ENCODE data around the gene NRXN3. TPM values are rescaled to one million over a fixed set of nuclear protein-coding genes. Genes with fewer than 3 reads are reported as not detected.

NRXN3 gene
- total RNA-seq, 1 donor from 2014 or later, result 0.07 TPM

DNA sequence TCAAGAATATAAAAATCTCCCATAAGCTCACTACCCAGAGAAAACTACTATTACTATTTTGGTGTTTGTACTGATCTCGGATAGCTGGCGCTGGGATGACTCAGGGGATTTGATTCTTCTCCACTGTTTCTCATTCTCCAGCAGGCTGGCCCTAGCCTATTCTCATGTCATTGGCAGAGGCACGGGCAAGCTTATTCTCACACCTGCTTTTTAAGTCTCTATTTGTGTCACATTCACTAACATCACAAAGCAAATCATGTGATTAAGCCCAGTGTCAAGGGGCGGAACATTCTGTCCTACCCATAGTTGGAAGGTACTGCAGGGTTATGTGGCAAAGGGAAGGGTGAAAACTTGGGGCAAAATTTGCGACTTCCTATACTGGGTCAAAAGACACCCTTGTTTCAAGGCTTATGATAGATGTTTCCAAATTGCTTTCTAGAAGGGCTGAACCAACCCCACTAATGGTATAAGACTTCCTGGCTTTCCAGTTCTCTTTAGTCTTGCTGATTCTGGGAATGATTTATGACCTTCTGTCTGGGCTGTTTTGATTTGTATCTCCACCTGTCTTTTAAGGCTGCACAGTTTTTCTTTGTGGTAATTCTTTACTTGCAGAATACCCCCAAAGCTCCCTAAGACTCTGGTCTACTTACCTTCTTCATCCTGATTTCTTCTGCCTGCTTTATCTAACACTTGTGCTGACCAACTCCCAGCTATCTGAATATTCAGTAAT lies 406.4 kb downstream of the NRXN3 start:
- no peak for DNase-seq (ENCODE audit: low read depth, low spot score)

DNA sequence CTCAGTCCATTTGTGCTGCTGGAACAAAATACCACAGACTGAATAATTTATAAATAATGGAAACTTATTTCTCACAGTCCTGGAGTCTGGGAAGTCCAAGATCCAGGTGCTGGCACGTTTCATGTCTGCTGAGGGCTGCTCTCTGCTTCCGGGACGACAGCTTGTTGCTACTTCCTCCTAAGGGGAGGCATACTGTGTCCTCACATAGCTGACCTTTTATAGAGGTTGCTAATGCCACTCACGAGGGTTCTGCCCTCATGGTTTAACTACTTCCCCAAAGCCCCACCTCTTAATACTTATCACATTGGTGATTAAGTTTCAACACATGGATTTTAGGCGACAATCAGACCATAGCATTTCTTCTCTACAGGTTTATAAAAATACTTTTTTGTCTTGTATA lies 411.1 kb downstream of the NRXN3 start:
- no peak for DNase-seq (ENCODE audit: low read depth, low spot score)

DNA sequence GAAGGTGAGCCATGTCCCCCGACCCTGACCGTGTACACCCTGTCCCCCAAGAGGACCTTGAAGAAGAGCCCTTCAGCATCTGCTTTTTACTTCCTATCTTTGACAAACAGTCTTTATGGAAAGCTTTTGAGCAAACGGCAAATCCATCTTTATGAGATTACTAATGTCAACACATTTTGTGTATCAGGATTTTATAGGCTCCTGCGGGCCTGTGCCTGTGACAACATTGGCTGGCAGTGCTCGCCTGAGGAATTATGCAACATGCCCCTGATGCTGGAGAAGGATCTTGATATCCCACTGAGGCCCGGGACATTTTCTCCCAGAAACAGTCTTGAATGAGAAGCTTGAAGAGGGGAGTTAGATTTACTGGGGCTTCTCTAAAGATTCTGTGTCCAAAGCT lies 416.5 kb downstream of the NRXN3 start:
- no peak for DNase-seq (ENCODE audit: low read depth, low spot score)

- no peak for DNase-seq (ENCODE audit: low read depth, low spot score)
Observed at GRCh38 chr14:78588906-78589305, 418.7 kb downstream of the NRXN3 start.

DNA sequence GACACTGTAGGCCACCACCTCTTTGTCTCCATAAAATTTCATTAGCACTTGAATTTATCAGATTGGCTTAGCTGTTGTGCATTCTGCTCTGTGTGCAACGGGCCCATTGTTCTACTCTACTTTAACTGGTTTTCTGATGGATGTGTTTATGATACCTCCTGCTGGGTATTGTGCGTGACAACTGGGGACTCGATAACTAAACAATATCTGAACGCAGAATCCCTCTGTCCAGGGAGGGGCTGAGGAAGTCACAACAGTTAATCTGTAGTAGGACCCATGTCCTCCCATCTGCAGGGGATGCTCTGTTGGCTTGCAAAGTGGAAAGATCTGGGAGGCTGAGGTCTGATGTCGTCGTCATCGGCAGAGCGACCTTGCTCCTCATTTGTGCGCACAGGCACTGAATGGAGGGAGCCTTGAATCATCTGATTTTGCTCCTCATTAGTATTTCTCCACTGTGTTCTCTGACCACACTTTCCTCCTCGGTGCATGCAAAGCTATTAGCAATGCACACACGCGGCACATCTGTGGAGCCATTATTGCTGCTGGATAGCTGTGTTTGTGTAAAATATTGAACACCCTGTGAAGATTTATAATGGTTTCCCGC lies 422.5 kb downstream of the NRXN3 start:
- no peak for DNase-seq (ENCODE audit: low read depth, low spot score)

DNA sequence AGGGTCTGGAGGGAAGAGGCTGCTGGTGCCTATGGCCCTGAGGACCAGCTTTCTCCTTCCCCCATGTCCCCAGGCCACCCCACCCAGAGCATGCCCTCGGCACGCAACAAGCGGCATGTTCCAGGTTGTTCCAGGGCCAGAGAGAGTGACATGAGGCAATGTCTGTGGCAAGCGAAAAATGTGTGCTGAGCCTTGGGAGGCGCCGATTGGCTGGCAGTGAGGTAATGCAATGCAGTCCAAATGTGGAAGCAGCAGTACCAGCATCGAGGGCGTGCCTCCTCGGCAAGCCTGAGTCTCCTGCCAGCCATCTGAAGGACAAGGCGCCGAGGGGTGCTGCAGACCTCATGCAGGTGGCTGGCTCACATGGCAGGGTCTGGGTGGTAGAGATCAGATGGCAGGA lies 423.8 kb downstream of the NRXN3 start:
- no peak for DNase-seq (ENCODE audit: low read depth, low spot score)

GRCh38 chr14:78595797-78596196 lies 425.6 kb downstream of the NRXN3 start:
- DNase-seq (ENCODE audit: low read depth, low spot score), result no peak

GRCh38 chr14:78598046-78598920 lies 428.1 kb downstream of the NRXN3 start:
- peak; percentile 7 for DNase-seq (ENCODE audit: low read depth, low spot score)

DNA sequence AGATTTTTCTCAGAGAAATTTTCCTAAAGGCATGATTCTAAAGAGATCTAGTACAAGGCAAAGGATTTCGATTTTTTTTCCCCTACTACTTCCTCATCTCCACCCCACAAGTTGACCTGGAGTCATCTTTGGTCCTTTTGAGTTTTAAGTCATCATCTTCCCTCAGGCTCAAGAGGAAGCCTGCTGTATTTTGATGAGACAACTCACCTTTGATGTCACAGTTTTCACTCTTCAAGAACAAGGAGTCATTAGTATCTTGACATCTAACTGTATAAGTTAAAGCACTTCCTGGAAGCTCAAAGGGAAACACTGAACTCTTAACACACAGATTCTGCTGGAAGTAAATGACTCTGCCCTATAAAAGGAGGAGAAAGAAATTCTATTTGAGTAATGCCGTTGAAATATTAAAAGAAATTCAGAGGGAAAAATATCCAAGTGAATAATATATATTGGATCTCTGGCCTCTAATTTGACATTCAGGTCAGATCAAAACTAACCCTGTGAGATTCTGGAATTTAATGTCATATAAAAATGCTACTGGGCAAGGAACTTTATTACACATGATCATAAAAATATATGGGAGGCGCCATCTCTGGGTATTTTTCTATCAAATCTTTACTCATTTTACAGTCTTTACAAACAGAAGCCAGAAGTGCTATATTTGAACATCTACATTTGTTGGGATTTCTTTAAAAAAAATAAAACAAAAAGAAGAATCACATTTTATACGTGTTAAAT lies 435.0 kb downstream of the NRXN3 start:
- DNase-seq (ENCODE audit: low read depth, low spot score), result no peak

DNA sequence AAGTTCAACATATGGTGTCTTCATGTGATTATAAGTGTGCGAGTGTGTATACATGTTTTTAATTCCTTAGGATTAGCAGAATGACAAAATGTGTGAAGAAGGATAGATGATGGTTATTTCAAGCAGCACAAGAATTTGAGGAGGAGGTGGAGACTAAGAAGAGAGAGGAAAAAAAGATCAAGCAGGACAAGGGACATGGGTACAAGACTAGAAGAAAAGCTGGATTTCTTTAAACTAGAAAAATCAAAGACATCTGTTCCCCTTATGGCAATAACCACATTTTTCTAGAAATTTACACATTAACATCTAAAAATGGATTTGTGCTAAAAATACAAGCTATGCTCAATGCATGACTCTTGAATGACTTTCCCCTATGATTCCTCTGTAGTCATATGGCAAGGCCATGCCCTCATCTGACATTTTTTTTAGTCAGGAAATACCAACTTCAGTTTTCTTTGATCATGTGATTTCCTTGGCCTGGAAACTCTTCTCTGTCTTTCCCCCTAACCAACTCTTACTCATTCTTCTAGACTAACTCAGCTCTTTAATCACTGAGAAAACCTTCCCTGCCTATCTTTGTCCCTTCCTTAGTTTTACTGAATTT lies 435.8 kb downstream of the NRXN3 start:
- DNase-seq (ENCODE audit: low read depth, low spot score), result peak; percentile 64

DNA sequence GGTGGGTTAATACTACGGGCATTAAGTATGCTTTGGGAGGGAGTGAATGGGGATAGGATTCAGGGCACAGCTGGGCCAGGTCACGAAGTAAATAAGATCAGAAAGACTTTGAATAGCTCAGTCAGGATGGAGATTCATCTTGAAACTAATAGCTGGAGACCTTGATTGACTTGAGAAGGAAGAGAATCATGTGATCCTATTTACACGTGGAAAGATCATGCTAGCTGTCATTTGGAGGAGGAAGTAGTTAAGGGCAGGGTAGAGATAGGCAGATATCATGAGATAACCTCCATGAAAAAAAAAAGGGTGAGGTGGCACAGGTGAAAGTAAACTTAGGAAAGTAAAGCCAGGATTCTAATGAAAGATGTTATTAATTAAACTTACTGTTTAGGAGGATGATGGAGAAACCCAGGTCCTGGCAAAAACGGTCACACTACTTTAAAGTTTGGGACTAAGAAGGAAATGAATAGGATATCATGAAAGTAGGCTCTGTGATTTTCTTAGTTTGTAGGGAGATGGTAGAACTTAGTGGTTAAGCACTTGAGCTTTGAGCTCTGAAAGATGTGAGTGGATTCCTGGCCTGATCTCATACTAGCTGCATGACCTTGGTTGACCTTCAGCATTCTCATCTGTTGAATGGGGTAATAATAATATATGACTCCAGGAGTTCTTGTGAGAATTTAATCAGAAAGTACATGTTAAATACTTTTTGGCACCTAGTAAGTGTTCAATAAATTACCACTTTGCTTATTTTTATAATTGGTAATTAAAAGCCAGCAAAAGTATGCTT lies 439.0 kb downstream of the NRXN3 start:
- no peak for DNase-seq (ENCODE audit: low read depth, low spot score)

- DNase-seq (ENCODE audit: low read depth, low spot score), result no peak
Observed at GRCh38 chr14:78610994-78611393, 440.8 kb downstream of the NRXN3 start.

GRCh38 chr14:78611796-78612571 lies 441.8 kb downstream of the NRXN3 start:
- DNase-seq (ENCODE audit: low read depth, low spot score), result no peak

- DNase-seq (ENCODE audit: low read depth, low spot score), result no peak
Observed at GRCh38 chr14:78612666-78613065, 442.5 kb downstream of the NRXN3 start.

DNA sequence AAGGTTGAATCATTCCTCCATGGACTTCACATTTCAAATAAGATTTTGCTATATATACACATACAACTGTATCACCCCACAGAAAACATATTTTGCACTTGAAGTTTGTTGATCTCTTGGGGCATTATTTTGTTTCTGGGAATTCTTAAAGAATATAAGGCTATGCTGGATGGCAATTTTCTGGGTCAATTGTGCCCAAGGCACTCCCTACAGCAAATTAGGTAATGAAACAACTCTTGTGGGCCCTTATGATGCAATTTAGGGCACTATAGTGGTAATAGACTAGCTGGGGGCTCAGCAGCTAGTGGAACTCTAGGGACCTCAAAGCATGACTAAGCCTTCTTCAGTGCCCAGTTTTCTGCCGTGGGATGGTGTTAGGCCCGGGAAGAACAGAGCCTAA lies 444.4 kb downstream of the NRXN3 start:
- no peak for DNase-seq (ENCODE audit: low read depth, low spot score)

DNA sequence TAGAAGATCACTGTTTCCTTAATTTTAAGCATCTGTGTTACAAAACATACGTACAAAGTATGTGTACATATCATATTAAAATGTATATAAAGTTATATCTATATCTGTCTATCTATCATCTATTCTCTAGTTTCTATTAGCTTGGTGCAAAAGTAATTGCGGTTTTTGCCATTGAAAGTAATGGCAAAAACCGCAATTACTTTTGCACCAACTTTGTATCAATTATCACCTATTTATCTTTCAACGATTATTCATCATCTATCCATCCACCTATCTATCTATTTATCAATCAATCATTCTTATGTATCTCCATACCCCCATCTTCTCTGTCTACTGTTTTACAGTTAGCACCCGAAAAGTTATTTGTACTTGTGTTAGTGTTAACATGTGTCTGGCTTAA lies 447.6 kb downstream of the NRXN3 start:
- no peak for DNase-seq (ENCODE audit: low read depth, low spot score)

- no peak for DNase-seq (ENCODE audit: low read depth, low spot score)
Observed at GRCh38 chr14:78618368-78618767, 448.2 kb downstream of the NRXN3 start.

GRCh38 chr14:78627114-78627513 lies 456.9 kb downstream of the NRXN3 start:
- DNase-seq (ENCODE audit: low read depth, low spot score), result no peak

GRCh38 chr14:78631551-78631950 lies 461.4 kb downstream of the NRXN3 start:
- DNase-seq (ENCODE audit: low read depth, low spot score), result no peak

DNA sequence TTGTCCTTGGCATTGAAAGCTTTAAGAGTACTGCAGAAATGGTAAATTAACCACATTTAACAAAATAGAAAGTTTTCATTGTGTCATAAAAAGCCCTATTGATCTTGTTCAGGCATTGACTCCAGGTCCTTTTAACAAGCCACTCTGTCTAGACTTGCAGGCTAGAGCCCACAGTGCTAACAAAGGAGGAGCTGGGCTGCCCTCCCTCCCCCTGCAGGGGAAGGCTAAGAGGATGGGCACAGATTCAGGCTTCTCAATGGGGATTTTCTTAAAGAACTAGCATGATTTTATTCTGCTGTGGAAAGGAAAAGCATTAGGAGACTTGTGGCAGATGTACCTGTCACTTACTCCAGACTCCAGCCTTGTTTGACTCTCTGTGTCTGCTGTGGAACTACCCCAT lies 463.6 kb downstream of the NRXN3 start:
- DNase-seq (ENCODE audit: low read depth, low spot score), result no peak

All from pulmonary artery endothelial cell (primary cell).